Osteoblast (primary cell): ENCODE results near the gene AVP. TPM values are rescaled to one million over a fixed set of nuclear protein-coding genes. Genes with fewer than 3 reads are reported as not detected.

Experiments
- DNase-seq: peaks from one replicate; pipeline ENCODE4 v3.0.0; 2011; ENCODE audit warnings: low spot score, mixed read lengths; ENCODE audit not compliant: insufficient read length; ENCODE audit errors: missing footprints
- H2AFZ ChIP-seq: 2 replicates; pipeline ENCODE4 v1.6.0; 2011; ENCODE audit warnings: mild to moderate bottlenecking, low read length
- H3K27ac ChIP-seq: 2 replicates; pipeline ENCODE4 v1.5.1; 2011; ENCODE audit warnings: mild to moderate bottlenecking, low read depth, low read length, moderate library complexity
- H3K27me3 ChIP-seq: 2 replicates; pipeline ENCODE4 v1.6.0; 2012; ENCODE audit warnings: mild to moderate bottlenecking, control low read depth, inconsistent platforms, low read length, moderate library complexity; ENCODE audit not compliant: insufficient read depth
- H3K36me3 ChIP-seq: 2 replicates; pipeline ENCODE4 v1.5.1; 2011; ENCODE audit warnings: mild to moderate bottlenecking, low read length, control low read depth, moderate library complexity; ENCODE audit not compliant: insufficient read depth
- H3K4me1 ChIP-seq: 2 replicates; pipeline ENCODE4 v1.5.1; 2011; ENCODE audit warnings: mild to moderate bottlenecking, low read length, control low read depth, moderate library complexity; ENCODE audit not compliant: insufficient read depth
- H3K4me2 ChIP-seq: 2 replicates; pipeline ENCODE4 v1.6.0; 2011; ENCODE audit warnings: mild to moderate bottlenecking, low read length; ENCODE audit not compliant: insufficient read depth
- H3K4me3 ChIP-seq: fragments of 200-600 bp; sonication (generic); 3 replicates; pipeline ENCODE4 v1.5.1; 2012; ENCODE audit warnings: mild to moderate bottlenecking, low read length, inconsistent platforms; ENCODE audit not compliant: insufficient read depth
- H3K79me2 ChIP-seq: 2 replicates; pipeline ENCODE4 v1.6.0; 2012; ENCODE audit warnings: mild to moderate bottlenecking, low read length, control low read depth, inconsistent platforms; ENCODE audit not compliant: insufficient read depth
- H3K9me3 ChIP-seq: 2 replicates; pipeline ENCODE4 v1.5.1; 2011; ENCODE audit warnings: low read depth, low read length, control low read depth
- H4K20me1 ChIP-seq: 2 replicates; pipeline ENCODE4 v1.6.0; 2012; ENCODE audit warnings: mild to moderate bottlenecking, low read length, control low read depth; ENCODE audit not compliant: insufficient read depth
- CTCF ChIP-seq: IDR thresholded peaks from 2 replicates; pipeline ENCODE4 v1.5.1; 2011; ENCODE audit warnings: mild to moderate bottlenecking, low read depth, low read length, moderate library complexity; ENCODE audit errors: extremely low read depth
- total RNA-seq: library from RNA; depleted of rRNA; stranded (reverse); fragments of >200 nt; gene quantifications from 2 replicates; pipeline ENCODE4 v1.2.3, GENCODE V29; 2012

Gene AVP
- total RNA-seq, 1 donor: not detected

GRCh38 chr20:3115190-3116107, 30.9 kb upstream of the AVP start:
- peak; percentile 92 for DNase-seq
- Histone ChIP-seq H3K9me3 (no peaks in the 10 kb centered on the region), H3K27me3 (no peaks in the 10 kb centered on the region), H3K27ac (no peak overlapping the region), H3K4me1 (peaks cover 3% of the 10 kb centered on the region), H3K4me2 (no peak overlapping the region), H3K79me2 (peaks cover 13% of the 10 kb centered on the region), H3K4me3 (no peak overlapping the region), H2AFZ (no peak overlapping the region), H3K36me3 (no peaks in the 10 kb centered on the region), H4K20me1 (peaks cover 16% of the 10 kb centered on the region)
- peak; percentile 75 for TF ChIP-seq CTCF

DNA sequence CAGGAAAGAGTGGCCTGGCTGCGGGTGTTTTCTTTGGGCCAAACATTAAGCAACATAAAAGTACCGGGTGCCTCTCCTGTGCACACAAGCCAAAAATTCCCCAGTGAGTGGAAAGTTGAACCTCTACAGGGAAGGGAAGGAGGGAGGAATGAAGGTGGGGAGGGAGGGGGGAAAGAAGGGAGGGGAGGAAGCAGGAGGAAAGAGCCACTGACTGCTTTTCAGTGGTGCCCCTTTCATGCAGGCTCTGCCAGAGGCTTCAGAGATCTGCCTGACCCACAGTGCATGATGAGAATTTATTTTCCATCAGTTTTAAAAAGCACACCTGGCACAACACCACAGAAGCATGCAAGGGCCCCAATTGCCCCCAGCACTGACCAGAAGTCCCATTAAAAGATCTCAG, 27.5 kb upstream of the AVP start:
- Histone ChIP-seq H3K4me1 (no peaks in the 10 kb centered on the region), H3K4me2 (no peak overlapping the region), H3K27ac (no peak overlapping the region), H3K4me3 (no peak overlapping the region), H3K36me3 (peaks cover 10% of the 10 kb centered on the region), H2AFZ (no peak overlapping the region), H3K27me3 (no peaks in the 10 kb centered on the region), H3K79me2 (peaks cover 10% of the 10 kb centered on the region), H4K20me1 (peaks cover 15% of the 10 kb centered on the region), H3K9me3 (no peaks in the 10 kb centered on the region)
- no peak for TF ChIP-seq CTCF
- DNase-seq: no peak

GRCh38 chr20:3111507-3111906, 27.0 kb upstream of the AVP start:
- H3K36me3 ChIP-seq: peaks cover 10% of the 10 kb centered on the region
- H2AFZ ChIP-seq: no peak overlapping the region
- H3K4me1 ChIP-seq: no peaks in the 10 kb centered on the region
- no peak overlapping the region for H3K4me3 ChIP-seq
- no peak overlapping the region for H3K27ac ChIP-seq
- no peaks in the 10 kb centered on the region for H3K27me3 ChIP-seq
- DNase-seq: no peak
- no peaks in the 10 kb centered on the region for H3K9me3 ChIP-seq
- TF ChIP-seq CTCF: no peak
- peaks cover 10% of the 10 kb centered on the region for H3K79me2 ChIP-seq
- no peak overlapping the region for H3K4me2 ChIP-seq
- H4K20me1 ChIP-seq: peaks cover 15% of the 10 kb centered on the region
